Stimulated activated CD8-positive, alpha-beta memory T cell treated with anti-CD3 and anti-CD28 coated beads, Interleukin-7, amount 100 ng/mL, for 48 hours (primary cell): ENCODE measurements around the gene OR1D5.
A peak's percentile ranks its signal among the peaks of the same experiment; 100 is the strongest.
"Not testable (repeated sequence)": the region's sequence is repeated elsewhere in the genome, so short reads cannot be mapped to it uniquely, and the experiment has no call there.

Experiments
- DNase-seq, 2 donors: peaks; one replicate each; pipeline ENCODE4 v3.0.0-alpha.2; 2020; ENCODE audit warnings: low read depth in 1 of 2; ENCODE audit errors: extremely low read depth in 1 of 2

The OR1D5 gene

GRCh38 chr17:3063507-3063906 is at the start of gene OR1D5:
TSS of gene OR1D5 (minus strand) at chr17:3063607. CDS start at chr17:3063607, 0 bp downstream.
- DNase-seq = not testable (repeated sequence)

GRCh38 chr17:3104322-3104721 is 40.9 kb upstream of the OR1D5 start, which contains the start of gene OR1D2:
TSS of gene OR1D2 (minus strand) at chr17:3104422. CDS start at chr17:3092996, 11,426 bp downstream.
- DNase-seq = no peak

- DNase-seq = not testable (repeated sequence)
These were observed 10.4 kb upstream of the OR1D5 start for GRCh38 chr17:3073850-3074249.

- not testable (repeated sequence) for DNase-seq
These were observed 1.8 kb upstream of the OR1D5 start for GRCh38 chr17:3065192-3065591.

GRCh38 chr17:3062824-3063377 is 506 bp downstream of the OR1D5 start:
- DNase-seq = not testable (repeated sequence)

- not testable (repeated sequence) for DNase-seq
These were observed 8.5 kb downstream of the OR1D5 start for GRCh38 chr17:3054868-3055267.

- DNase-seq = no peak
These were observed 13.6 kb downstream of the OR1D5 start for GRCh38 chr17:3049705-3050295.

- peak; percentile 89 to 91 for DNase-seq
These were observed 14.5 kb downstream of the OR1D5 start for GRCh38 chr17:3048727-3049471.

- DNase-seq = no peak
These were observed 16.7 kb downstream of the OR1D5 start for GRCh38 chr17:3046753-3047152.

GRCh38 chr17:3043737-3044365 is 19.6 kb downstream of the OR1D5 start:
- DNase-seq = peak in 1 of 2 donors; percentile 7

- DNase-seq = no peak
These were observed 22.5 kb downstream of the OR1D5 start for GRCh38 chr17:3040882-3041281.

- no peak for DNase-seq
These were observed 23.7 kb downstream of the OR1D5 start for GRCh38 chr17:3039736-3040135.

- DNase-seq = no peak
These were observed 24.5 kb downstream of the OR1D5 start for GRCh38 chr17:3038941-3039340.

- DNase-seq = no peak
These were observed 26.1 kb downstream of the OR1D5 start for GRCh38 chr17:3037259-3037658.

- DNase-seq = no peak
These were observed 26.6 kb downstream of the OR1D5 start for GRCh38 chr17:3036800-3037199.

GRCh38 chr17:3035968-3036280 is 27.5 kb downstream of the OR1D5 start:
- DNase-seq = no peak

- DNase-seq = no peak
These were observed 28.0 kb downstream of the OR1D5 start for GRCh38 chr17:3035256-3035967.

GRCh38 chr17:3034578-3034920 is 28.9 kb downstream of the OR1D5 start:
- DNase-seq = no peak

GRCh38 chr17:3033741-3034577 is 29.4 kb downstream of the OR1D5 start:
- no peak for DNase-seq

- DNase-seq = no peak
These were observed 30.2 kb downstream of the OR1D5 start for GRCh38 chr17:3033248-3033640.
